Natural killer cell (primary cell): ENCODE data around the gene GHITM. TPM values are rescaled to one million over a fixed set of nuclear protein-coding genes. Genes with fewer than 3 reads are reported as not detected.

Source experiments
- ATAC-seq, 3 donors: fragments of 150-1000 bp in 2 of 3; fragments of 200-7000 bp in 1 of 3; cut with Tn5 transposase; 1 replicate in 1 of 3; 2 replicates in 2 of 3; pipeline ENCODE4 v1.10.0; 2021; ENCODE audit warnings: mild to moderate bottlenecking in 2 of 3, moderate library complexity in 2 of 3
- DNase-seq, 2 donors: peaks; one replicate each; pipeline versions ENCODE4 v3.0.0 to v3.0.0-alpha.2; 2013 to 2021; ENCODE audit warnings: mixed read lengths in 1 of 2
- H3K27ac ChIP-seq: one replicate; pipeline ENCODE4 v1.5.1; 2013; ENCODE audit warnings: mild to moderate bottlenecking, low read length
- H3K27me3 ChIP-seq: one replicate; pipeline ENCODE4 v1.6.1; 2013; ENCODE audit warnings: low read length; ENCODE audit not compliant: control insufficient read depth, insufficient read depth
- H3K36me3 ChIP-seq: one replicate; pipeline ENCODE4 v1.6.1; 2013; ENCODE audit warnings: low read length; ENCODE audit not compliant: control insufficient read depth, insufficient read depth
- H3K4me1 ChIP-seq: one replicate; pipeline ENCODE4 v1.6.1; 2013; ENCODE audit warnings: low read length; ENCODE audit not compliant: control insufficient read depth, insufficient read depth
- H3K4me3 ChIP-seq: one replicate; pipeline ENCODE4 v1.5.1; 2013; ENCODE audit warnings: low read length
- H3K9me3 ChIP-seq: one replicate; pipeline ENCODE4 v1.6.1; 2013; ENCODE audit warnings: low read length; ENCODE audit not compliant: control insufficient read depth, insufficient read depth
- H3K27ac Mint-ChIP-seq, 2 donors: one replicate each; pipeline ENCODE4 v1.8.0; 2022; ENCODE audit warnings: mild to moderate bottlenecking in 2 of 2, mixed read lengths in 2 of 2, moderate library complexity in 1 of 2
- H3K27me3 Mint-ChIP-seq, 2 donors: one replicate each; pipeline ENCODE4 v1.8.0; 2022; ENCODE audit warnings: low read depth in 2 of 2, mixed read lengths in 2 of 2
- H3K36me3 Mint-ChIP-seq: one replicate; pipeline ENCODE4 v1.8.0; 2022; ENCODE audit warnings: mixed read lengths
- H3K4me1 Mint-ChIP-seq, 2 donors: one replicate each; pipeline ENCODE4 v1.8.0; 2022; ENCODE audit warnings: mixed read lengths in 2 of 2
- H3K4me3 Mint-ChIP-seq: one replicate; pipeline ENCODE4 v1.8.0; 2022; ENCODE audit warnings: mild to moderate bottlenecking, moderate library complexity, mixed read lengths
- H3K9me3 Mint-ChIP-seq, 2 donors: one replicate each; pipeline ENCODE4 v1.8.0; 2022; ENCODE audit warnings: mixed read lengths in 2 of 2
- WGBS: methylation state at CpG from one replicate; pipeline ENCODE4 v1.1.7; 2013; ENCODE audit warnings: missing lambda C conversion rate; ENCODE audit not compliant: insufficient coverage; 5-methylcytosine and 5-hydroxymethylcytosine counted together
- intact Hi-C: fragments of 100-400 bp; cut with micrococcal nuclease; formaldehyde crosslinking; loops from one replicate; pipeline ENCODE4 v1.14.2; 2022
- total RNA-seq, 4 donors: library from RNA; stranded (reverse); fragments of 120-200 nt in 1 of 4; gene quantifications; one replicate each; pipeline versions ENCODE4 v1.2.3 to v1.2.4, GENCODE V29; 2013 to 2022
- TF ChIP-seq, protein P1 (sequence below): fragments of 200-600 bp; IDR thresholded peaks from one replicate; pipeline ENCODE4 v1.8.0; 2022; ENCODE audit warnings: antibody characterized with exemption

Gene GHITM
- total RNA-seq, 3 donors from 2014 or later (not counting 1 experiment from before 2014, with no cell fraction given): 84.3 to 89.3 (median 87.9) TPM

DNA sequence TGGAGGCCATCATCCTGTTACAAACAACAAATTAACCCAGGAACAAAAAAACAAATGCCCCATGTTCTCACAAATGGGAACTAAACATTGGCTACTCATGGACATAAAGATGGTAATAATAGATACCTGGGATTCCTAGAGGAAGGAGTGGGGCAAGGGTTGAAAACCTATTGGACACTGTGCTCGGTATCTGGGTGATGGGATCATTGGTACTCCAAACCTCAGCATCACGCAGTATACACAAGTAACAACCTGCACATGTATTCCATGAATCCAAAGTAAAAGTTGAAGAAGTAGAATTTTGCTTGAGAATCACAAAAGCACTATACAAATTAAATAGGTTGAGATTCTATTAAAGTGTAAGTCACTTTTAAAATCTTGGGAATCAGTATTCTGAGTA is 16.7 kb downstream of the GHITM start:
- no peaks in the 10 kb centered on the region for H3K27me3 Mint-ChIP-seq
- no peak for ATAC-seq
- Histone ChIP-seq H3K27me3 (no peaks in the 10 kb centered on the region), H3K36me3 (peaks cover 34% of the 10 kb centered on the region), H3K4me3 (no peak overlapping the region), H3K27ac (no peak overlapping the region), H3K4me1 (no peaks in the 10 kb centered on the region), H3K9me3 (no peaks in the 10 kb centered on the region)
- no peaks in the 10 kb centered on the region for H3K9me3 Mint-ChIP-seq
- intact Hi-C loops: loop anchor here (2.0 kb wide), 1 partner anchor 49 kb away; no protein-coding TSS in a partner anchor
- H3K4me3 Mint-ChIP-seq: no peak overlapping the region
- peak overlapping the region; percentile 9 to 83 for H3K27ac Mint-ChIP-seq
- no peak for DNase-seq
- 100% methylated on average over 1 of the region's 2 CpGs for WGBS
- TF ChIP-seq, protein P1, sequence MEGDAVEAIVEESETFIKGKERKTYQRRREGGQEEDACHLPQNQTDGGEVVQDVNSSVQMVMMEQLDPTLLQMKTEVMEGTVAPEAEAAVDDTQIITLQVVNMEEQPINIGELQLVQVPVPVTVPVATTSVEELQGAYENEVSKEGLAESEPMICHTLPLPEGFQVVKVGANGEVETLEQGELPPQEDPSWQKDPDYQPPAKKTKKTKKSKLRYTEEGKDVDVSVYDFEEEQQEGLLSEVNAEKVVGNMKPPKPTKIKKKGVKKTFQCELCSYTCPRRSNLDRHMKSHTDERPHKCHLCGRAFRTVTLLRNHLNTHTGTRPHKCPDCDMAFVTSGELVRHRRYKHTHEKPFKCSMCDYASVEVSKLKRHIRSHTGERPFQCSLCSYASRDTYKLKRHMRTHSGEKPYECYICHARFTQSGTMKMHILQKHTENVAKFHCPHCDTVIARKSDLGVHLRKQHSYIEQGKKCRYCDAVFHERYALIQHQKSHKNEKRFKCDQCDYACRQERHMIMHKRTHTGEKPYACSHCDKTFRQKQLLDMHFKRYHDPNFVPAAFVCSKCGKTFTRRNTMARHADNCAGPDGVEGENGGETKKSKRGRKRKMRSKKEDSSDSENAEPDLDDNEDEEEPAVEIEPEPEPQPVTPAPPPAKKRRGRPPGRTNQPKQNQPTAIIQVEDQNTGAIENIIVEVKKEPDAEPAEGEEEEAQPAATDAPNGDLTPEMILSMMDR: no peak
- H3K36me3 Mint-ChIP-seq: peaks cover 14% of the 10 kb centered on the region
- peaks cover 9 to 16% of the 10 kb centered on the region in 2 donors for H3K4me1 Mint-ChIP-seq

DNA sequence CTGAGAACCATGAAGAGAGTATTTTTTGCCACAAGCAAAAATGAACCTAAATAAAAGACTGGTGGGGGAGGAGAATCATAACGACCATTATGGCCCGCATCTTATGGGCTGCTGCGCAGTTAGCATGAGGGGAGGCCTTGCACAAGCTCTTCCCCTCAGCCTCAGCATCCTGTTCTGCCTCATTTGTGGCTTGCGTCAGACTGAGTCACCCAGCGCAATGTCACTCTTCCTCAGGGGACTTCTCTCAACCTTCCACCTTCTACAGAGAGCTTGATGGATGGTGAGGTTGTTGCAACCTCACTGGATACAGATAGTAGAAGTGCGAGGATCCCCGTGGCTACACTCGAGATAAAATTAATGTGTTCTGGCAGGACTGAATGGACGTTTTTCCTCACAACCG is 17.5 kb downstream of the GHITM start:
- no peak overlapping the region for H3K4me3 Mint-ChIP-seq
- peaks cover 9 to 16% of the 10 kb centered on the region in 2 donors for H3K4me1 Mint-ChIP-seq
- Histone ChIP-seq H3K4me1 (no peaks in the 10 kb centered on the region), H3K27me3 (no peaks in the 10 kb centered on the region), H3K4me3 (no peak overlapping the region), H3K27ac (no peak overlapping the region), H3K36me3 (peaks cover 27% of the 10 kb centered on the region), H3K9me3 (no peaks in the 10 kb centered on the region)
- peaks cover 14% of the 10 kb centered on the region for H3K36me3 Mint-ChIP-seq
- DNase-seq (peak; percentile 40 to 65), ATAC-seq (peak; percentile 89 to 98 (median 97))
- TF ChIP-seq, protein P1: no peak
- WGBS: 57% methylated on average over 9 of the region's 10 CpGs
- no peaks in the 10 kb centered on the region for H3K27me3 Mint-ChIP-seq
- no peaks in the 10 kb centered on the region for H3K9me3 Mint-ChIP-seq
- H3K27ac Mint-ChIP-seq: peak overlapping the region; percentile 72 to 83
- intact Hi-C loops: loop anchor here (2.0 kb wide), 1 partner anchor 48 kb away; no protein-coding TSS in a partner anchor

DNA sequence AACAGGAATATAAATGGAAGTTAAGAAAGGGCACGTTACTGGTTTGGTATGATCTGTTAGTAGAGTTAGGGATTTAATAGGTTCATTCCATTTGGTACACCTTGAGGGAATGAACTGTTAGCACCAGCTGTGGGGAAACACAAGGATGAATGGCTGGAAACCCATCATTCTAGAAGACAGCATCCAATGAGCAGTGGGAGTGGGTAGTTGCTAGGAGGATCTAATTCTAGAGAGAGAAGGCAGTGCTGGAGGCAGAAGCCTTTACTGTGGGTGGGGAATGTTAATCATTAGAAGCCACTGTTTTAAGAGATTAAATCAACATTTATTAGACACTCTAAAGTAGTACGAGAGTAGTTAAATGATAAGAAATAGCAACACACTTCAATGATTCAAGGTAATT is 18.8 kb downstream of the GHITM start:
- no peaks in the 10 kb centered on the region for H3K9me3 Mint-ChIP-seq
- WGBS: 100% methylated on average over 1 of the region's 2 CpGs
- intact Hi-C loops: no loop called here
- peaks cover 0 to under 1% of the 10 kb centered on the region in 2 donors for H3K27me3 Mint-ChIP-seq
- no peaks in the 10 kb centered on the region for H3K27me3 ChIP-seq
- no peak overlapping the region for H3K4me3 Mint-ChIP-seq
- DNase-seq (no peak), ATAC-seq (no peak)
- H3K9me3 ChIP-seq: no peaks in the 10 kb centered on the region
- TF ChIP-seq, protein P1: no peak
- H3K4me3 ChIP-seq: no peak overlapping the region
- H3K4me1 Mint-ChIP-seq: peaks cover 9 to 16% of the 10 kb centered on the region in 2 donors
- H3K27ac Mint-ChIP-seq: peak overlapping the region; percentile 70 to 72
- H3K27ac ChIP-seq: no peak overlapping the region
- peaks cover 14% of the 10 kb centered on the region for H3K36me3 ChIP-seq
- H3K4me1 ChIP-seq: no peaks in the 10 kb centered on the region
- peaks cover 5% of the 10 kb centered on the region for H3K36me3 Mint-ChIP-seq

DNA sequence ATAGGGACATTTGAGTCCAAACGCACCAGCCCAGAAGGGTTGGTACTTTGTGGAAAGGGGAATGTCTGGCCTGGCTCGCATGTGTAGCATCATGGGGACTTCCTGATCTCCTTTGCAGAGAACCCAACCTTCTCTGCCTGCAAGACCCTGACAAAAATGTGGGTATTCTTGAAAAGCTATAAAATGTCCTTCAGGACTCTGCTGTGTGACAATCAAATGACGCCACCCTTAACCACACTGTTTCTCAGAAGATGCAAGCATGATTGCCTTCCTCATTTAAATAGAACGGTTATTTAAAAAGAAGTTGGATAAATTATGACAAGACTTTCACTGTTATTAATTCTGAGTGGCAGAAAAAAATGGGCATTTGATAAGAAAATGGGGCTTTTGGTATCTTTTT is 19.2 kb downstream of the GHITM start:
- ATAC-seq (no peak), DNase-seq (no peak)
- H3K36me3 ChIP-seq: peaks cover 9% of the 10 kb centered on the region
- Mint-ChIP-seq H3K27ac (peak overlapping the region in 1 of 2 donors; percentile 70), H3K36me3 (no peaks in the 10 kb centered on the region), H3K9me3 (no peaks in the 10 kb centered on the region), H3K4me3 (no peak overlapping the region), H3K27me3 (peaks cover 5% of the 10 kb centered on the region in 2 donors), H3K4me1 (peaks cover 9 to 16% of the 10 kb centered on the region in 2 donors)
- intact Hi-C loops: no loop called here
- TF ChIP-seq, protein P1: no peak
- no peaks in the 10 kb centered on the region for H3K4me1 ChIP-seq
- H3K9me3 ChIP-seq: no peaks in the 10 kb centered on the region
- no peak overlapping the region for H3K27ac ChIP-seq
- no peaks in the 10 kb centered on the region for H3K27me3 ChIP-seq
- H3K4me3 ChIP-seq: no peak overlapping the region
- 68% methylated on average over 3 of the region's 4 CpGs for WGBS
